K562 (cell line): ENCODE measurements around the gene LSM14B. TPM values are rescaled to one million over a fixed set of nuclear protein-coding genes. Genes with fewer than 3 reads are reported as not detected.

Experiments
- BRF1 ChIP-seq: IDR thresholded peaks from 3 replicates; pipeline ENCODE4 v1.6.1; 2011; ENCODE audit warnings: borderline replicate concordance, mild to moderate bottlenecking; ENCODE audit not compliant: insufficient read length; ENCODE audit errors: extremely low read depth
- CBFB ChIP-seq: sonication (generic); formaldehyde crosslinking; IDR thresholded peaks from 2 replicates; pipeline ENCODE4 v1.4.0; 2020; ENCODE audit warnings: mild to moderate bottlenecking, missing genetic modification reagents
- COPS2 ChIP-seq: fragments of 450-650 bp; conservative IDR thresholded peaks from 2 replicates; pipeline ENCODE4 v1.6.1; 2016; ENCODE audit warnings: mild to moderate bottlenecking, moderate library complexity
- CSDE1 ChIP-seq, 2 experiments: fragments of 450-650 bp; IDR thresholded peaks; 2 replicates each; pipeline ENCODE4 v1.6.1; 2016; ENCODE audit warnings: mild to moderate bottlenecking in 1 of 2
- FOXA1 ChIP-seq: fragments of 450-650 bp; IDR thresholded peaks from 2 replicates; pipeline ENCODE4 v1.6.1; 2016; ENCODE audit warnings: mild to moderate bottlenecking, borderline replicate concordance
- FOXK2 ChIP-seq, 2 experiments: fragments of 450-650 bp; IDR thresholded peaks in 1 of 2; conservative IDR thresholded peaks in 1 of 2; 2 replicates each; pipeline ENCODE4 v1.6.1; 2016; ENCODE audit warnings: low read depth in 2 of 2, mild to moderate bottlenecking in 1 of 2
- GABPB1 ChIP-seq: sonication (generic); formaldehyde crosslinking; IDR thresholded peaks from 2 replicates; pipeline ENCODE4 v1.8.0; 2022; ENCODE audit warnings: mild to moderate bottlenecking, missing genetic modification reagents
- GMEB1 ChIP-seq: fragments of 250-450 bp; sonication (Bioruptor Pico); IDR thresholded peaks from 2 replicates; pipeline ENCODE4 v1.4.0; 2020; ENCODE audit warnings: mild to moderate bottlenecking
- HDAC6 ChIP-seq: IDR thresholded peaks from 2 replicates; pipeline ENCODE4 v1.6.1; 2012; ENCODE audit warnings: low read depth, mild to moderate bottlenecking, control low read depth, inconsistent platforms, low read length, moderate library complexity
- KDM1A ChIP-seq, 2 experiments: fragments of 450-650 bp; IDR thresholded peaks; 2 replicates each; pipeline ENCODE4 v1.6.1; 2016; ENCODE audit warnings: mild to moderate bottlenecking in 2 of 2
- KDM2B ChIP-seq: fragments of 250-450 bp; sonication (Bioruptor Pico); IDR thresholded peaks from 2 replicates; pipeline ENCODE4 v1.8.0; 2021; ENCODE audit warnings: mild to moderate bottlenecking, moderate library complexity
- NFIX ChIP-seq: fragments of 250-450 bp; sonication (Bioruptor Pico); IDR thresholded peaks from 2 replicates; pipeline ENCODE4 v1.4.0; 2020; ENCODE audit warnings: low read depth, mild to moderate bottlenecking, moderate library complexity
- OTX1 ChIP-seq: fragments of 450-650 bp; formaldehyde crosslinking; IDR thresholded peaks from 2 replicates; pipeline ENCODE4 v1.4.0; 2022; ENCODE audit warnings: mild to moderate bottlenecking
- PREB ChIP-seq: sonication (generic); formaldehyde crosslinking; IDR thresholded peaks from 2 replicates; pipeline ENCODE4 v1.8.1; 2023; ENCODE audit warnings: mild to moderate bottlenecking, missing genetic modification reagents
- SPI1 ChIP-seq: IDR thresholded peaks from 2 replicates; pipeline ENCODE4 v1.6.1; 2011; ENCODE audit warnings: low read depth, low read length, control low read depth, borderline replicate concordance
- ZKSCAN1 ChIP-seq: fragments of 150-350 bp; IDR thresholded peaks from 2 replicates; pipeline ENCODE4 v1.6.1; 2016; ENCODE audit warnings: low read depth, low read length
- ZNF212 ChIP-seq: fragments of 450-650 bp; formaldehyde crosslinking; IDR thresholded peaks from 2 replicates; pipeline ENCODE4 v1.4.0; 2020; ENCODE audit warnings: mild to moderate bottlenecking
- ZNF780A ChIP-seq: fragments of 250-450 bp; sonication (Bioruptor Pico); IDR thresholded peaks from 2 replicates; pipeline ENCODE4 v1.5.0; 2021; ENCODE audit warnings: mild to moderate bottlenecking
- polyA plus RNA-seq, 8 experiments: library from polyadenylated mRNA; depleted of rRNA in 4 of 8; stranded (reverse) in 5 of 8; unstranded in 3 of 8; fragments of >200 nt; fragmentation: Nextera tagmentation in 2 of 8; fragmentation: Illumina TruSeq in 1 of 8; extraction: Ambion mirVana in 2 of 8; extraction: Trizol in 1 of 8; gene quantifications; 2 replicates each; pipeline versions ENCODE4 v1.2.1 to v1.2.3, GENCODE V29; 2011 to 2014; ENCODE audit warnings: inconsistent platforms in 1 of 8, missing spikeins in 1 of 8
- total RNA-seq, 7 experiments: library from RNA; depleted of rRNA in 6 of 7; stranded (reverse); fragments of >200 nt in 6 of 7; fragmentation: Illumina TruSeq in 2 of 7; extraction: Trizol in 2 of 7; gene quantifications; 2 replicates each; pipeline versions ENCODE4 v1.2.1 to v1.2.3, GENCODE V29; 2011 to 2021; ENCODE audit warnings: low replicate concordance in 1 of 7
- TF ChIP-seq, protein P1 (sequence below), 3 experiments: fragments of 200-800 bp in 1 of 3; fragments of 250-450 bp in 1 of 3; fragments of 450-650 bp in 1 of 3; sonication (Bioruptor Pico) in 1 of 3; sonication (Bioruptor generic) in 1 of 3; formaldehyde crosslinking in 1 of 3; IDR thresholded peaks; 2 replicates each; pipeline versions ENCODE4 v1.6.1 to v1.8.0; 2016 to 2022; ENCODE audit warnings: mild to moderate bottlenecking in 2 of 3, missing genetic modification characterization in 2 of 3, missing compliant biosample characterization in 1 of 3, moderate library complexity in 1 of 3
- TF ChIP-seq, protein P2 (sequence below), 2 experiments: fragments of 450-650 bp; conservative IDR thresholded peaks; 2 replicates each; pipeline ENCODE4 v1.6.1; 2017; ENCODE audit warnings: mild to moderate bottlenecking in 2 of 2, moderate library complexity in 2 of 2

Gene LSM14B
- total and polyA plus RNA-seq, 9 of the 15 experiments (the other 6 are each of a cell fraction or from before 2014, with no cell fraction given): 0.66 to 36.0 (median 20.2) TPM

- no peak for TF ChIP-seq ZNF212
- TF ChIP-seq GMEB1 (CRISPR knock-in tag): peak; percentile 76
- TF ChIP-seq NFIX: no peak
- no peak for TF ChIP-seq PREB
- TF ChIP-seq, protein P1, sequence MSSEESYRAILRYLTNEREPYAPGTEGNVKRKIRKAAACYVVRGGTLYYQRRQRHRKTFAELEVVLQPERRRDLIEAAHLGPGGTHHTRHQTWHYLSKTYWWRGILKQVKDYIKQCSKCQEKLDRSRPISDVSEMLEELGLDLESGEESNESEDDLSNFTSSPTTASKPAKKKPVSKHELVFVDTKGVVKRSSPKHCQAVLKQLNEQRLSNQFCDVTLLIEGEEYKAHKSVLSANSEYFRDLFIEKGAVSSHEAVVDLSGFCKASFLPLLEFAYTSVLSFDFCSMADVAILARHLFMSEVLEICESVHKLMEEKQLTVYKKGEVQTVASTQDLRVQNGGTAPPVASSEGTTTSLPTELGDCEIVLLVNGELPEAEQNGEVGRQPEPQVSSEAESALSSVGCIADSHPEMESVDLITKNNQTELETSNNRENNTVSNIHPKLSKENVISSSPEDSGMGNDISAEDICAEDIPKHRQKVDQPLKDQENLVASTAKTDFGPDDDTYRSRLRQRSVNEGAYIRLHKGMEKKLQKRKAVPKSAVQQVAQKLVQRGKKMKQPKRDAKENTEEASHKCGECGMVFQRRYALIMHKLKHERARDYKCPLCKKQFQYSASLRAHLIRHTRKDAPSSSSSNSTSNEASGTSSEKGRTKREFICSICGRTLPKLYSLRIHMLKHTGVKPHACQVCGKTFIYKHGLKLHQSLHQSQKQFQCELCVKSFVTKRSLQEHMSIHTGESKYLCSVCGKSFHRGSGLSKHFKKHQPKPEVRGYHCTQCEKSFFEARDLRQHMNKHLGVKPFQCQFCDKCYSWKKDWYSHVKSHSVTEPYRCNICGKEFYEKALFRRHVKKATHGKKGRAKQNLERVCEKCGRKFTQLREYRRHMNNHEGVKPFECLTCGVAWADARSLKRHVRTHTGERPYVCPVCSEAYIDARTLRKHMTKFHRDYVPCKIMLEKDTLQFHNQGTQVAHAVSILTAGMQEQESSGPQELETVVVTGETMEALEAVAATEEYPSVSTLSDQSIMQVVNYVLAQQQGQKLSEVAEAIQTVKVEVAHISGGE (CRISPR knock-in tag; IDR thresholded peaks at IDR 0.05): peak in 2 of 3 experiments; percentile 29 to 66; a peak in 2 of 6 replicates
- TF ChIP-seq CBFB: 0 out of 2 replicates have a peak, but pooled peaks have one; percentile 36
- no peak for TF ChIP-seq OTX1 (CRISPR knock-in tag)
- TF ChIP-seq, protein P2, sequence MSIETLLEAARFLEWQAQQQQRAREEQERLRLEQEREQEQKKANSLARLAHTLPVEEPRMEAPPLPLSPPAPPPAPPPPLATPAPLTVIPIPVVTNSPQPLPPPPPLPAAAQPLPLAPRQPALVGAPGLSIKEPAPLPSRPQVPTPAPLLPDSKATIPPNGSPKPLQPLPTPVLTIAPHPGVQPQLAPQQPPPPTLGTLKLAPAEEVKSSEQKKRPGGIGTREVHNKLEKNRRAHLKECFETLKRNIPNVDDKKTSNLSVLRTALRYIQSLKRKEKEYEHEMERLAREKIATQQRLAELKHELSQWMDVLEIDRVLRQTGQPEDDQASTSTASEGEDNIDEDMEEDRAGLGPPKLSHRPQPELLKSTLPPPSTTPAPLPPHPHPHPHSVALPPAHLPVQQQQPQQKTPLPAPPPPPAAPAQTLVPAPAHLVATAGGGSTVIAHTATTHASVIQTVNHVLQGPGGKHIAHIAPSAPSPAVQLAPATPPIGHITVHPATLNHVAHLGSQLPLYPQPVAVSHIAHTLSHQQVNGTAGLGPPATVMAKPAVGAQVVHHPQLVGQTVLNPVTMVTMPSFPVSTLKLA (conservative IDR thresholded peaks at IDR 0.05): peak; percentile 39 to 55; a peak in 2 of 4 replicates
- no peak for TF ChIP-seq SPI1
- no peak for TF ChIP-seq CSDE1 (IDR thresholded peaks at IDR 0.05)
- TF ChIP-seq GABPB1 (CRISPR knock-in tag): no peak
- no peak for TF ChIP-seq ZNF780A (CRISPR knock-in tag)
- TF ChIP-seq KDM1A (IDR thresholded peaks at IDR 0.05): no peak
- peak; percentile 81; the same call in 1 of the 2 replicates for TF ChIP-seq HDAC6
- TF ChIP-seq ZKSCAN1: no peak
- no peak for TF ChIP-seq BRF1
- TF ChIP-seq FOXK2 (conservative IDR thresholded peaks at IDR 0.05 in 1 of 2, IDR thresholded peaks at IDR 0.05 in 1 of 2; ENCODE audit: low read depth in 2 of 2): no peak
- TF ChIP-seq KDM2B (CRISPR knock-in tag): peak; percentile 87; the same call in 1 of the 2 replicates
- TF ChIP-seq COPS2: no peak
- TF ChIP-seq FOXA1: no peak
Observed at GRCh38 chr20:62143957-62144825, 21.9 kb downstream of the LSM14B start (continued).
